HG03460 (cell line): Measurements from ENCODE around the gene INAFM1.

Source experiments
- ATAC-seq: cut with Tn5 transposase; IDR thresholded peaks from one replicate; pipeline ENCODE4 v1.9.1; 2021; ENCODE audit not compliant: unreplicated experiment

Gene INAFM1

GRCh38 chr19:47274071-47274890 lies at the start of gene INAFM1:
INAFM1 (plus strand) TSS chr19:47274885; CDS start chr19:47274920, 35 bp downstream.
- peak; percentile 53 for ATAC-seq

GRCh38 chr19:47225746-47226425 lies 48.8 kb upstream of the INAFM1 start:
- ATAC-seq: no peak

- peak; percentile 30 for ATAC-seq
These were observed 48.0 kb upstream of the INAFM1 start for GRCh38 chr19:47226426-47227351.

GRCh38 chr19:47227352-47228167 lies 47.1 kb upstream of the INAFM1 start:
- ATAC-seq: no peak

- ATAC-seq: no peak
These were observed 46.3 kb upstream of the INAFM1 start for GRCh38 chr19:47228168-47228936.

- no peak for ATAC-seq
These were observed 45.6 kb upstream of the INAFM1 start for GRCh38 chr19:47228937-47229675.

- ATAC-seq: no peak
These were observed 45.0 kb upstream of the INAFM1 start for GRCh38 chr19:47229676-47230053.

- ATAC-seq: no peak
These were observed 44.4 kb upstream of the INAFM1 start for GRCh38 chr19:47230054-47230920.

GRCh38 chr19:47230921-47231214 lies 43.8 kb upstream of the INAFM1 start, which contains the start of gene BBC3:
BBC3 (minus strand) TSS chr19:47231199; CDS start chr19:47228431, 2,768 bp downstream.
- ATAC-seq: no peak

- ATAC-seq: no peak
These were observed 43.2 kb upstream of the INAFM1 start for GRCh38 chr19:47231215-47232054.

- ATAC-seq: no peak
These were observed 42.1 kb upstream of the INAFM1 start for GRCh38 chr19:47232422-47233211.

GRCh38 chr19:47236072-47236675 lies 38.5 kb upstream of the INAFM1 start:
- ATAC-seq: no peak

GRCh38 chr19:47239152-47239551 lies 35.5 kb upstream of the INAFM1 start:
- no peak for ATAC-seq

- ATAC-seq: no peak
These were observed 34.9 kb upstream of the INAFM1 start for GRCh38 chr19:47239610-47240296.

GRCh38 chr19:47240556-47240955 lies 34.1 kb upstream of the INAFM1 start:
- ATAC-seq: no peak
